Adipose tissue (tissue), 3 donors: ENCODE data around the gene MUC21. TPM values are rescaled to one million over a fixed set of nuclear protein-coding genes. Genes with fewer than 3 reads are reported as not detected.
"Not testable (repeated sequence)": the region's sequence is repeated elsewhere in the genome, so short reads cannot be mapped to it uniquely, and the experiment has no call there.

Source experiments
- H3K27ac ChIP-seq: one replicate; pipeline ENCODE4 v1.5.1; 2013; ENCODE audit warnings: low read depth, low read length
- WGBS, 3 donors: extraction: QIAGEN DNeasy Blood & Tissue Kit; methylation state at CpG; one replicate each; pipeline ENCODE4 v1.1.7; 2013; 5-methylcytosine and 5-hydroxymethylcytosine counted together
- polyA plus RNA-seq, 3 donors: library from polyadenylated mRNA; stranded (reverse); fragments of 200-250 nt; gene quantifications; one replicate each; pipeline ENCODE4 v1.2.3, GENCODE V29; 2013
- donor health status: healthy with polysubstance abuse.
- donor health status: Bipolar disorder and iron deficiency.
- donor health status: healthy.

Gene MUC21
- polyA plus RNA-seq, 3 donors = 0.05 to 1.1 TPM; not detected in 1

DNA sequence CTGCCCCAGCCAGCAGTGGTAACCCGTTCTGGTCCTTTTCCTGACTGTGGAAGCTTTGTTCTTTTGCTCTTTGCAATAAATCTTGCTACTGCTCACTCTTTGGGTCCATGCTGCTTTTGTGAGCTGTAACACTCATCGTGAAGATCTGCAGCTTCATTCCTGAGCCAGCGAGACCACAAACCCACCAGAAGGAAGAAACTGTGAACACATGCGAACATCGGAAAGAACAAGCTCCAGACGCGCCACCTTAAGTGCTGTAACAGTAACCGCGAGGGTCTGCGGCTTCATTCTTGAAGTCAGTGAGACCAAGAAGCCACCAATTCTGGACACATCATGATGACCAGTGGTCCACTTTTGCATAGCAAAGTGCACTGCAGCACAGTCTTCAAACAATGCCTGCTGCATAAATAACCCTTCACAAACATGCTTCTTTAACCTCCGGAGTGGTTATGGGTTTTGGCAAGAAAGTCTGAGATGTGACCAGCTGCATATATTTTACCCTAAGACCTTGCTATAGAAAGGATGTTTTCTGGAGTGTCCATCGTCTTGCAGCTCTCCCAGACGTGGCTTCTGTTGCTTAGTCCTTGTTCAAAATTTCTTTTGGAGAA, 17.9 kb downstream of the MUC21 start:
- no peak overlapping the region for H3K27ac ChIP-seq
- whole genome bisulfite sequencing, 3 donors = 71 to 84% (median 72%) methylated on average over 13 of the region's 13 CpGs

DNA sequence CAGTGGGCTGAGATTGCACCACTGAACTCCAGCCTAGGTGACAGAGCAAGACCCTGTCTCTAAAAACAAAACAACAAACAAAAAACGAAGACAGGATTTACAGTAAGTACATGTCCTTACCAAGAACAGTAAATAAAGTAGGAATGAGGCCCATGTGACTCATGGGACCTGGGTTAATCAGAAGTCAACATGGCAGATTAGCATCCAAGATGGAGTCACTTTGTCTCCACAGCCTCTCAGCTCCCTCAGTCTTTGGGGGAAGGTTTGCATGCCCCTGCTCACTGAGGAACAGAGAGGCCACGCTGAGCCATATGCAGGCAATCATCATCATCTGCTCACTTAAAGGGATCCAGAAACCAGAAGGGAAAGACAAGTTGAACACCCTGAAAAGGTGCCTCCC, 19.0 kb downstream of the MUC21 start:
- 63 to 86% (median 82%) methylated on average over 2 of the region's 2 CpGs for WGBS, 3 donors
- H3K27ac ChIP-seq = no peak overlapping the region

DNA sequence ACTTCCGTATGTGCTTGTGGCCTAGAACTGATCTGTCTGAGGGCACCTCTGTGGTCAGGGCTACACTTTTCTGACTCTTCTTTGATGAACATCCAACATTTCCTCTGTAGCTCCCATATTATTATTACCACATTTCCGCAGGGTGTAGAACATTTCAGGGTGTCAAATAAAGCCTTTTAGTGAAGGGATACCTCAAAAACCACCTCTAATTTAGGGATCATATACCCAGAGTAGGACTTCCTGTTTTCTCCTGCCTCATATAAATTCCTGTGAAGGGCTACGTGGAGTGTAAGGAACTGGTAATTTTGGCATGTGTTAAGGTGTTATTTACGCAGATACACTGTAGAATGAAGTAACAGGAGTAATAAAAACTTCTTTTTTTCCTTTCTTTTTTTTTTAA, 21.3 kb downstream of the MUC21 start:
- WGBS, 3 donors = 51 to 66% (median 61%) methylated on average over 4 of the region's 4 CpGs
- no peak overlapping the region for H3K27ac ChIP-seq

DNA sequence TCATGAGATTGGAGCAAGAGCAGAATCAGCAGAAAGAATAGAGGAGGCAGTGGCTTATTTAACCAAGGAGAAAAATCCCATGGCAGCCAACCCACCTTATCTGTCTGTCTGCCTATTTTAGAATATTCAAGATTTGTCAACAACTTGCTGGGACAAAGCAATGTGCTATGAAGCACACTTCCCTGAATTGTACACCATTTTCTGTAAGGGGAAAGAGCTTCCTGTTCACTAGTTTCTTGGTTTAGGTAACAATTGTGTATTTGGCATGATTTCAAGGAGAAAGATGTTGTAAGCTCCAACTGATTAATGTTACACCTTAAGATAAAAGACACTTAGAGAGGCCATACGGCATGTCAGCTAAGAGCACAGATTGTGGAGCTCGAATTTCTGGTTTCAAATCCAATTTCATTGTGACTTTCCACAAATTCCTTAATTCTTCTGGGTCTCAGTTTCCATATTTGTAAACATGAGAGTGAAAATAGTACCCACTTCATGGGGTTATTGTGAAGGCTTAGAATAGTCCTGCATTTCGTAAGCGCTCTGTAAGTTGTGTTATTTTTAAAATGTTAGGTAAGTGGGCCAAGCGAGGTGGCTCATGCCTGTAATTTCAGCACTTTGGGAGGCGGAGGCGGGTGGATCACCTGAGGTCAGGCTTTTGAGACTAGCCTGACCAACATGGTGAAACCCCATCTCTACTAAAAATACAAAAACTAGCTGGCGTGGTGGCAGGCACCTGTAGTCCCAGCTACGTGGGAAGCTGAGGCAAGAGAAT, 21.9 kb downstream of the MUC21 start:
- H3K27ac ChIP-seq = no peak overlapping the region
- 77 to 80% (median 79%) methylated on average over 9 of the region's 9 CpGs for WGBS, 3 donors

DNA sequence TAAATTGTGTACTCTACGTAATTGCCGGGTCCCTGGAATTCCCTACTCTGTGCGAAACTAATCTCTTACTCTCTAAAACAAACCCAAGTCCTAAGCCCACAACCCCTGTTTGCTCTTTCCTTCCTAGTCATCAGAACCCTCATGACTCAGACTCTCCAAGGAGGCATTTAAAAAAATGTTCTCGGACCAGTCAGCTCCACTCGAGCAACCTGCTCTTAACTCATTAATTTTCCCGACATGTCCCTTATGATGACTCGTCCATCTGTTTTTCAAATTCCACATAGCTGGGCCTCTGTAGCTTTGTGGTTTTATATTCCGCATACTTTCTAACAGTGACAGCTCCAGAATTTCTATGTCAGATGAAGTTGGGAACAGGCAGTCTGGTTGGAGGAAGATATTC, 24.2 kb downstream of the MUC21 start:
- H3K27ac ChIP-seq = no peak overlapping the region
- WGBS, 3 donors = 51 to 67% (median 62%) methylated on average over 8 of the region's 8 CpGs

DNA sequence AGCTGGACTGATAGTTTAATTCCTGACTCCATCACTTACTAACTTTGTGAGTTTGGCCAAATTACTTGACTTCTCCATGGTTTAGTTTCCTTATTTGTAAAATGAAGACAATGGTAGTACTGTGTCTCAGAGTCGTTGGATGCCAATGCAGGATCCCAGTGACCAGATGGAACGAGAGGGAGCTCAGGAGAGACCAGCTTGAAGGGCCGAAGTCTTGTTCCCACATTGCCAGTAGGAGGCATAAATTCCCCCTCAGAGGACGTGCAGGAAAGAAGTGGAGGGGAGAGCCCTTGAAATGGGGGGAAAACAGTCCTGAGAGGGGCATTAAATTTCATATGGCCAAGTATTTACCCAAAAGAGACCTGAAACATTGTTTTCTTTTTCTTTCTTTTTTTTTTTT, 24.6 kb downstream of the MUC21 start:
- WGBS, 3 donors = 49 to 74% (median 62%) methylated on average over 4 of the region's 4 CpGs
- no peak overlapping the region for H3K27ac ChIP-seq

DNA sequence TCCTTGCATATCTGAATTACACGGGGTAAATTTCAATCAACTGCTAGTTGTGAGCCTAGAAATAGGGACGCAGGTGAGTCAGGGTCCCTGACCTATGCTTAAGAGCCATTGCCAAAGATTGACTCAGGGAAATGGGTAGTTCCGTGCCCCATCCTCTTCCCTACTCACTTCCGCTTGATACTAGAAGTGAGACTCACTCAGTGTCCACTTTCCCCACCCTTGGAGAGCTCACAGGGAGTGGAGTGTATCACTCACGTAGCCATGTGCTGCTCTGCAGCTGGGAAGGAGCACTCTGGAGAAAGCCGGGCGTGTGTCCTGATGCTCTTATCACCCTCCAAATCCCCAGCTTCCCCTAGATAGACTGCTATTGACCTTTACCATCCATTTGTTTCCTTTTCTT, 26.2 kb downstream of the MUC21 start:
- no peak overlapping the region for H3K27ac ChIP-seq
- WGBS, 3 donors = 72 to 85% (median 83%) methylated on average over 7 of the region's 7 CpGs

DNA sequence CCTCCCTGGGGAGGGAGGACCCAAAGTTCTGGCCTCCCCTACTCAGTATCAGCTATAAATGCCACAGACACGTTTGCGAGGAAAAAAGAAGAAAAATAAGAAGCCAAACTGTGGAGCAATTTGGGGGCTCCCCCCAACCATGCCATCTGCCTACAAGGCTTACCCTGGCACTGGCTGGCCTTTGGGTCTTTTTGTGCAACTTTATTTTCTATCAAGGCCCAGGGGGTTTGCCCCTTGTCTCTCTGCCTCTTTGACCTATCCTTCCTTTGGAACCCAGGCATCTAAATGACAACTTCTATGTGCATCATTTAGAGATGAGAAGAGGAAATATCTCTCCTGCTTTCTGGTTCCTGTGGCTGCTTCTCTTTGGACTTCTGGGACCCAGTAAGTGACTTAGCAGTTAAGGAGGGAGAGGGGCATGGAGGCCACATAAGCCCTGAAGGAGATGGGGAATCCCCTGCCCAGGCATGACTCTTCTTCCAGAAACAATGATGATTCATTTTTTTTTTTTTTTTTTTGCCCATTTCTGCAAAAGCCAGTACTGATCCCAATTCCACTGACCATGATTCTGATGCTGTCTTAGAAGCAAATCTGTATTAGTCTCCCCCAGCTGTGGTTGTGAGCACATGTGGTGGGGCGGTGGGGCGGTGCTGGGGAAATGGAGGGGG, 27.0 kb downstream of the MUC21 start, which contains the start of gene MUC22:
Gene MUC22 (plus strand): TSS at position 82 of the 668 bp plus-strand sequence. CDS start 233 bp downstream, at position 315.
- no peak within 1 kb of the TSS for H3K27ac ChIP-seq
- 85 to 88% (median 87%) methylated on average over 4 of the region's 4 CpGs for WGBS, 3 donors

DNA sequence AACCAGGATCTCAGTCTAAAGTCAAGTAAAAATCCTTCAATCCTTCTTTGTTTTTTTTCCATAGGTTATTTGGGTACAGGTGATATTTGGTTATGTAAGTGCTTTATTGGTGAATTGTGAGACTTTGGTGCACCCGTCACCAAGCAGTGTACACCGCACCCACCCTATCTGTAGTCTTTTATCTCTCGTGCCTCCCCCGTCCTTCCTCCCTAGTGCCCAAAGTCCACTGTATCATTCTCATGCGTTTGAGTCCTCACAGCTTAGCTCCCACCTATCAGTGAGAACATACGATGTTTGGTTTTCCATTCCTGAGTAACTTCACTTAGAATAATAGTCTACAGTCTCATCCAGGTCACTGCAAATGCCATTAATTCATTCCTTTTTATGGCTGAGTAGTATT, 27.6 kb downstream of the MUC21 start:
- WGBS, 3 donors = 58 to 78% (median 72%) methylated on average over 6 of the region's 6 CpGs

DNA sequence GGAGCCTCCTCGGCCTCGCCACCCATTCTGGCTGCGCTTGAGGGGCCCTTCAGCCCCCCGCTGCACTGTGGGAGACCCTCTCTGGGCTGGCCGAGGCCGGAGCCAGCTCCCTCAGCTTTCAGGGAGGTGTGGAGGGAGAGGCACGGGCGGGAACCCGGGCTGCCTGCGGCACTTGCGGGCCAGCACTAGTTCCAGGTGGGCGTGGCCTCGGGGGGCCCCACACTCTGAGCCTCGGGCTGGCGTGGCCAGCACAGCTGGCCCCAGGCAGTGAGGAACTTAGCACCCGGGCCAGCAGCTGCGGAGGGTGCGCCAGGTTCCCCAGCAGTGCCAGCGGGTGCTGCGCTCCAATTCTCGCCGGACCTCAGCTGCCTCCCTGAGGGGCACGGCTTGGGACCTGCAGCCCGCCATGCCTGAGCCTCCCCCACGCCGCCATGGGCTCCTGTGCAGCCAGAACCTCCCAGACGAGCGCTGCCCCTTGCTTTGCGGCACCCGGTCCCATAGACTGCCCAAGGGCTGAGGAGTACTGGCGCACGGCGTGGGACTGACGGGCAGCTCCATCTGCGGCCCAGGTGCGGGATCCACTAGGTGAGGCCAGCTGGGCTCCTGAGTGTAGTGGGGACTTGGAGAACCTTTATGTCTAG, 33.3 kb downstream of the MUC21 start:
- H3K27ac ChIP-seq = no peak overlapping the region
- 90 to 94% (median 93%) methylated on average over 27 to 36 of the region's 36 CpGs for WGBS, 3 donors

More for the DNA sequence above, 27.6 kb downstream of the MUC21 start:
- H3K27ac ChIP-seq = no peak overlapping the region

DNA sequence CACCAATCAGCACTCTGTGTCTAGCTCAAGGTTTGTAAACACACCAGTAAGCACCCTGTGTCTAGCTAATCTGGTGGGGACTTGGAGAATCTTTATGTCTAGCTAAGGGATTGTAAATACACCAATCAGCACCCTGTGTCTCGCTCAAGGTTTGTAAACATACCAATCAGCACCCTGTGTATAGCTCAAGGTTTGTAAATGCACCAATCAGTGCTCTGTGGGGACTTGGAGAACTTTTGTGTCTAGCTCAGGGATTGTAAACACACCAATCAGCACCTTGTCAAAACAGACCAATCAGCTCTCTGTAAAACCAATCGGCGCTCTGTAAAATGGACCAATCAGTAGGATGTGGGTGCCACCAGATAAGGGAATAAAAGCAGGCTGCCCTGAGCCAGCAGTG, 33.9 kb downstream of the MUC21 start:
- H3K27ac ChIP-seq = not testable (repeated sequence)
- WGBS, 3 donors = 82 to 95% (median 93%) methylated on average over 3 of the region's 3 CpGs

DNA sequence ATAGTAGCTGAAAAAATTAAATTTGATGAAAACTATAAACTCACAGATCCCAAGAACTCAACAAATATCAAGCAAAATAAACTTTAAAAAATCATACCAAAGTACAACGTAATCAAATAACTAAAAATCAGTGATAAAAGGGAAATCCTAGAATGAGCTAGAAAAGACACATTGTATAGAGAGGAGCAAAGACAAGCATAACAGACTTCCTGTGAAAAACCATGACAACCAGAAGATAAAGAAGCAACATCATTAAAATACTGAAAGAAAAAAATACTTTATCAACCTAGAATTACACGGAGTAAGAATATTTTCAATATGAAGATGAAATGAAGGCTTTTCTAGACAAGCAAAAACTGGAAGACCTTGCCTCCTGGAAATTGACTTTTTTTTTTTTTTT, 36.5 kb downstream of the MUC21 start:
- WGBS, 3 donors = 83 to 86% (median 84%) methylated on average over 2 of the region's 2 CpGs
- H3K27ac ChIP-seq = no peak overlapping the region

DNA sequence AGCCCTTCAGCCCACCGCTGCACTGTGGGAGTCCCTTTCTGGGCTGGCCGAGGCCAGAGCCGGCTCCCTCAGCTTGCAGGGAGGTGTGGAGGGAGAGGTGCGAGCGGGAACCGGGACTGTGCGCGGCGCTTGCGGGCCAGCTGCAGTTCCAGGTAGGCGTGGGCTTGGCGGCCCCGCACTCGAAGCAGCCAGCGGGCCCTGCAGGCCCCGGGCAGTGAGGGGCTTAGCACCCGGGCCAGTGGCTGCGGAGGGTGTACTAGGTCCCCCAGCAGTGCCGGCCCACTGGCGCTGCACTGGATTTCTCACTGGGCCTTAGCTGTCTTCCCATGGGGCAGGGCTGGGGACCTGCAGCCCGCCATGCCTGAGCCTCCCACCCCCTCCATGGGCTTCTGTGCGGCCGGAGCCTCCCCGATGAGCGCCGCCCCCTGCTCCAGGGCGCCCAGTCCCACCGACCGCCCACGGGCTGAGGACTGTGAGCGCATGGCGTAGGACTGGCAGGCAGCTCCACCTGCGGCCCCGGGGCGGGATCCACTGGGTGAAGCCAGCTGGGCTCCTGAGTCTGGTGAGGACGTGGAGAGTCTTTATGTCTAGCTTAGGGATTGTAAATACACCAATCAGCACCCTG, 37.2 kb downstream of the MUC21 start:
- WGBS, 3 donors = 87 to 94% (median 94%) methylated on average over 25 to 36 of the region's 36 CpGs
- not testable (repeated sequence) for H3K27ac ChIP-seq

DNA sequence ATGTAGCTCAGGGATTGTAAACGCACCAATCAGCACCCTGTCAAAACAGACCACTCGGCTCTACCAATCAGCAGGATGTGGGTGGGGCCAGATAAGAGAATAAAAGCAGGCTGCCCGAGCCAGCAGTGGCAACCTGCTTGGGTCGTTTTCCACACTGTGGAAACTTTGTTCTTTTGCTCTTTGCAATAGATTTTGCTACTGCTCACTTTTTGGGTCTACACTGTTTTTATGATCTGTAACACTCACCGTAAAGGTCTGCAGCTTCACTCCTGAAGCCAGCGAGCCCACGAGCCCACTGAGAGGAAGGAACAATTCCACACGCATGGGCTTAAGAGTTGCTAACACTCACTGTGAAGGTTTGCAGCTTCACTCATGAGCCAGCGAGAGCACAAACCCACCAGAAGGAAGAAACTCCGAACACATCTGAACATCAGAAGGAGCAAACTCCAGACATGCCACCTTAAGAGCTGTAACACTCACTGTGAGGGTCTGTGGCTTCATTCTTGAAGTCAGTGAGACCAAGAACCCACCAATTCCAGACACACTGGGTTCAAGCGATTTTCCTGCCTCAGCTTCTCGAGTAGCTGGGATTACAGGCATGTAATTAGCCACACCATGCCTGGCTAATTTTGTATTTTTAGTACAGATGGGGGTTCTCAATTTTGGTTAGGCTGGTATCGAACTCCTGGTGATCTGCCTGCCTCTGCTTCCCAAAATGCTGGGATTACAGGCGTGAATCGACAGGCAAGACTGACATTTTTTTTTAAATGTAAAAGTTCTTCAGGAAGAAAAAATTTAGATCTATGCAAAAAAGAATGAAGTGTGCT, 38.4 kb downstream of the MUC21 start:
- not testable (repeated sequence) for H3K27ac ChIP-seq
- WGBS, 3 donors = 70 to 87% (median 83%) methylated on average over 15 of the region's 15 CpGs

DNA sequence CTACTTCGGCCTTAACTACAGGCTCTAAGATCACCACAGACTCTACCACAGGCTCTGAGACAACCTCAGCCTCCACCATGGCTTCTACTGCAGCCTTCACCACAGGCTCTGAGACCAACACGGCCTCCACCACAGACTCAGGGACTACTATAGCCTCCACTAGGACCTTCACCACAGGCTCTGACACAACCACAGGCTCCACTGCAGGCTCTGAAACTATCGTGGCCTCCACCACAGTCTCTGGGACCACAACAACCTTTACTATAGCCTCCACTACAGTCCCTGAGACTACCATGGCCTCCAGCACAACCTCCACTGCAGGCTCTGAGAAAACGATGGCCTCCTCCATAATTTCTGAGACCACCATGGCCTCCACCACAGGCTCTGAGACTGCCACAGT, 42.1 kb downstream of the MUC21 start:
- WGBS, 3 donors = 76 to 86% (median 84%) methylated on average over 4 of the region's 4 CpGs

DNA sequence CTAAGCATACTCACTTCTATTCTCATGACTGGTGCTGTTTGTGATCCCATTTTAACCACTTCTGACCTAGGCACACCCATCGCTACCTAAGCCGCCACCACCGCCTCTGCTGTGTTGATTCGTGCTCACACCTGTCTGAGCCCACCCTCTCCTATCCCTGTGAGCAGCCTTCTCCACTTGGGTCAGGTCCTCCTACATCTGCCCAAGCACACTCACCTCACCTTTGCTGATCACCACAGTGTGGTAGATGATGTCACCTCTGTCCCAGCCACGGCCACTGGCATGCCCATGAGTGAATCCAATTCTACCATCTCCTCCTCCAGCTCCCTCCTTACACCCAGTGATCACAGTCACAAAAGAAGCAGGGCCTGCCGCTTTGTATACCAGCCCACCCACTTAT, 47.6 kb downstream of the MUC21 start:
- H3K27ac ChIP-seq = no peak overlapping the region
- 86 to 91% (median 90%) methylated on average over 6 of the region's 6 CpGs for WGBS, 3 donors

More for the DNA sequence above, 42.1 kb downstream of the MUC21 start:
- no peak overlapping the region for H3K27ac ChIP-seq

DNA sequence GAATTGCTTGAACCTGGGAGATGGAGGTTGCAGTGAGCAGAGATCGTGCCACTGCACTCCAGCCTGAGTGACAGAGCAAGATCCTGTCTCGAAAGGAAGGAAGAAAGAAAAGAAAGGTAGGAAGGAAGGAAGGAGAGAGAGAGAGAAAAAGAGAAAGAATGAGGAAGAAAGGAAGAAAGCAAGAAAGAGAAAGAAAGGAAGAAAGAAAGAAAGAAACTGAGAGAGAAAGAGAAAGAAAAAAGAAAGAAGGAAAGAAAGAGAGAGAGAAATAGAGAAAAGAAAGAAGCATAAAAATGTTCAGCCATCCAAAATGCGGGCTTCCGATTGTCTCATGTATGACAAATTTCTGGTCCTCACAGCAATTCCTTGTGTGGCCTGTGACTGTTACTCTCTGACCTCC, 49.6 kb downstream of the MUC21 start:
- WGBS, 3 donors = 88 to 94% (median 93%) methylated on average over 4 of the region's 4 CpGs

More for the DNA sequence above, 49.6 kb downstream of the MUC21 start:
- H3K27ac ChIP-seq = no peak overlapping the region
